ENCODE results near the gene DDX20. TPM values are rescaled to one million over a fixed set of nuclear protein-coding genes. Genes with fewer than 3 reads are reported as not detected.

The DDX20 gene
- polyA plus RNA-seq, 1 of the 3 experiments (the other 2 are of a cell fraction): 3.8 TPM

GRCh38 chr1:111769517-111770146, 13.9 kb downstream of the DDX20 start:
- 39% methylated on average over 6 of the region's 6 CpGs for WGBS (ENCODE audit: low lambda C conversion rate)
- H3K4me2 ChIP-seq: no peak overlapping the region

More at GRCh38 chr1:111769517-111770146, 13.9 kb downstream of the DDX20 start:
- H3K9me2 ChIP-seq: no peaks in the 10 kb centered on the region
- peak; percentile 66 for DNase-seq
- peaks cover 14% of the 10 kb centered on the region for H3F3A ChIP-seq (replicated peaks; ENCODE audit: insufficient read depth)
- peaks cover 6% of the 10 kb centered on the region; the same call in 1 of the 2 replicates for H3K79me2 ChIP-seq (ENCODE audit: insufficient read depth)
- no peak overlapping the region for H3K27ac ChIP-seq (ENCODE audit: low read depth in 2 of 2, low read length in 1 of 2)
- no peak overlapping the region for H3K4me3 ChIP-seq (ENCODE audit: low read depth in 2 of 2, low read length in 1 of 2)
- CTCF ChIA-PET: interaction anchor here (0.6 to 5.8 kb wide), 53 partner anchors 8 to 612 kb away, joined by 3 to 64 read pairs (median 4); partner anchors contain the start of genes ADORA3, DDX20, INKA2 and OVGP1
- H3K9ac ChIP-seq: no peak overlapping the region
- TF ChIP-seq PBX3 (IDR thresholded peaks at IDR 0.05) (no peak), RXRA (IDR thresholded peaks at IDR 0.05; ENCODE audit: borderline replicate concordance, low read depth) (no peak), CTCF (IDR thresholded peaks at IDR 0.05) (peak; percentile 87), FOXJ3 (CRISPR knock-in tag; IDR thresholded peaks at IDR 0.05) (no peak), EP300 (IDR thresholded peaks at IDR 0.05; ENCODE audit: borderline replicate concordance in 1 of 2, low read depth in 1 of 2, low read length in 1 of 2) (no peak), SMC3 (IDR thresholded peaks at IDR 0.05; ENCODE audit: low read depth, low read length) (peak; percentile 72), USF2 (IDR thresholded peaks at IDR 0.05; ENCODE audit: borderline replicate concordance, low read depth, low read length) (no peak), USF1 (IDR thresholded peaks at IDR 0.05; ENCODE audit: borderline replicate concordance, low read depth) (no peak), NFIC (IDR thresholded peaks at IDR 0.05; ENCODE audit: borderline replicate concordance) (no peak), RAD21 (IDR thresholded peaks at IDR 0.05; ENCODE audit: low read length) (peak; percentile 87), RFX5 (IDR thresholded peaks at IDR 0.05; ENCODE audit: low read length) (no peak), RCOR1 (IDR thresholded peaks at IDR 0.05; ENCODE audit: low read length) (no peak), JUND (IDR thresholded peaks at IDR 0.05) (no peak), REST (IDR thresholded peaks at IDR 0.05; ENCODE audit: low read depth, low read length) (no peak), MXI1 (IDR thresholded peaks at IDR 0.05; ENCODE audit: low read depth, low read length) (no peak), TEAD4 (IDR thresholded peaks at IDR 0.05; ENCODE audit: borderline replicate concordance, insufficient read depth) (no peak)
- H3K36me3 ChIP-seq (replicated peaks in 1 of 2; ENCODE audit: control insufficient read depth in 1 of 2, insufficient read depth in 2 of 2, low read length in 1 of 2): peaks cover 46 to 52% of the 10 kb centered on the region in 2 experiments
- no peaks in the 10 kb centered on the region for H3K4me1 ChIP-seq (ENCODE audit: control insufficient read depth in 1 of 2, insufficient read depth in 2 of 2, low read depth in 1 of 2, low read length in 1 of 2)
- H3K9me3 ChIP-seq: no peaks in the 10 kb centered on the region
- no peaks in the 10 kb centered on the region for H3K27me3 ChIP-seq (ENCODE audit: insufficient read depth)
- no peaks in the 10 kb centered on the region; the same call in 1 of the 2 replicates for H4K20me1 ChIP-seq (ENCODE audit: insufficient read depth)
- no peak overlapping the region for H2AFZ ChIP-seq (ENCODE audit: low read depth)
- POLR2A ChIA-PET: interaction anchor here (0.6 kb wide), 1 partner anchor 11 kb away, joined by 3 read pairs; no protein-coding TSS in a partner anchor

Measured in SK-N-SH (cell line).